Astrocyte of the cerebellum (primary cell): Measurements from ENCODE around the gene TMEM182.

Source experiments
- DNase-seq: peaks from one replicate; pipeline ENCODE4 v3.0.0-alpha.2; 2011; ENCODE audit warnings: low read depth
- H3K4me3 ChIP-seq: 2 replicates; pipeline ENCODE4 v1.5.1; 2011; ENCODE audit warnings: mild to moderate bottlenecking, low read depth, low read length, moderate library complexity
- CTCF ChIP-seq: IDR thresholded peaks from 2 replicates; pipeline ENCODE4 v1.5.1; 2012; ENCODE audit warnings: low read length, low read depth, moderate library complexity, mild to moderate bottlenecking; ENCODE audit errors: missing control alignments
- in situ Hi-C: cut with HindIII; loops from 2 replicates; pipeline ENCODE4 v1.10.0; 2017; ENCODE audit warnings: low sequenced_read_pairs

The TMEM182 gene

GRCh38 chr2:102765061-102765460, 3.2 kb downstream of the TMEM182 start:
- TF ChIP-seq CTCF: no peak
- H3K4me3 ChIP-seq: no peak overlapping the region
- no peak for DNase-seq
- in situ Hi-C loops: no loop called here

- in situ Hi-C loops: no loop called here
- H3K4me3 ChIP-seq: no peak overlapping the region
- DNase-seq: no peak
- no peak for TF ChIP-seq CTCF
Observed at GRCh38 chr2:102768253-102768652, 6.4 kb downstream of the TMEM182 start.

GRCh38 chr2:102768892-102769291, 7.1 kb downstream of the TMEM182 start:
- in situ Hi-C loops: no loop called here
- H3K4me3 ChIP-seq: no peak overlapping the region
- no peak for DNase-seq
- no peak for TF ChIP-seq CTCF

- in situ Hi-C loops: no loop called here
- no peak overlapping the region for H3K4me3 ChIP-seq
- peak; percentile 35 for DNase-seq
- TF ChIP-seq CTCF: no peak
Observed at GRCh38 chr2:102770506-102770905, 8.7 kb downstream of the TMEM182 start.

- in situ Hi-C loops: no loop called here
- peak; percentile 6 for DNase-seq
- TF ChIP-seq CTCF: no peak
- H3K4me3 ChIP-seq: no peak overlapping the region
Observed at GRCh38 chr2:102771114-102771513, 9.3 kb downstream of the TMEM182 start.

- no peak for TF ChIP-seq CTCF
- in situ Hi-C loops: no loop called here
- no peak for DNase-seq
- no peak overlapping the region for H3K4me3 ChIP-seq
Observed at GRCh38 chr2:102772659-102773058, 10.8 kb downstream of the TMEM182 start.
